ENCODE data around the gene UCP2.
A peak's percentile ranks its signal among the peaks of the same experiment; 100 is the strongest.

The UCP2 gene

DNA sequence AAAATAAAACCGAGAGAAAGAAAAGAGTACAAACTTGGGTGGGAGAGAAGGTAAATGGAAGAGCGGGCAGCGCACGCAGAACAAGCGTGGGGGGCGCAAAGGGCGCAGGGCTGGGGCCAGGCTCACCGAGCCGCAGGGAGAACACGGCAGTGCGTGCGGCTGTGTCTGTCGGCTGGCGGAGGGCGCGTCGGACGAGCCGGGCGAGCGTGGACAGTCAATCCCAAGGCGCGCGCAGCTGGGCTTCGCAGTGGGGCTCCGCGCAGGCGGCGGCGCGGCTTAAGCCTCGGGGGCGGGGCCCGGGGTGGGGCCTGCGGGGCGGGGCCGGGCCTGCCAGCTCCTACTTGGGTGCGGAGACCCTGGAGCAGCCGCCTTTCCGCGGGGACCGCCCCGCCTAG, at the start of gene UCP2:
Gene UCP2, minus strand, starts transcription at position 249 of the 395 bp plus-strand sequence. CDS start 4,465 bp downstream, outside the sequence.
- DNase-seq (ENCODE audit: low read depth in 1 of 2, low spot score in 1 of 2) = peak; percentile 67 to 73

DNA sequence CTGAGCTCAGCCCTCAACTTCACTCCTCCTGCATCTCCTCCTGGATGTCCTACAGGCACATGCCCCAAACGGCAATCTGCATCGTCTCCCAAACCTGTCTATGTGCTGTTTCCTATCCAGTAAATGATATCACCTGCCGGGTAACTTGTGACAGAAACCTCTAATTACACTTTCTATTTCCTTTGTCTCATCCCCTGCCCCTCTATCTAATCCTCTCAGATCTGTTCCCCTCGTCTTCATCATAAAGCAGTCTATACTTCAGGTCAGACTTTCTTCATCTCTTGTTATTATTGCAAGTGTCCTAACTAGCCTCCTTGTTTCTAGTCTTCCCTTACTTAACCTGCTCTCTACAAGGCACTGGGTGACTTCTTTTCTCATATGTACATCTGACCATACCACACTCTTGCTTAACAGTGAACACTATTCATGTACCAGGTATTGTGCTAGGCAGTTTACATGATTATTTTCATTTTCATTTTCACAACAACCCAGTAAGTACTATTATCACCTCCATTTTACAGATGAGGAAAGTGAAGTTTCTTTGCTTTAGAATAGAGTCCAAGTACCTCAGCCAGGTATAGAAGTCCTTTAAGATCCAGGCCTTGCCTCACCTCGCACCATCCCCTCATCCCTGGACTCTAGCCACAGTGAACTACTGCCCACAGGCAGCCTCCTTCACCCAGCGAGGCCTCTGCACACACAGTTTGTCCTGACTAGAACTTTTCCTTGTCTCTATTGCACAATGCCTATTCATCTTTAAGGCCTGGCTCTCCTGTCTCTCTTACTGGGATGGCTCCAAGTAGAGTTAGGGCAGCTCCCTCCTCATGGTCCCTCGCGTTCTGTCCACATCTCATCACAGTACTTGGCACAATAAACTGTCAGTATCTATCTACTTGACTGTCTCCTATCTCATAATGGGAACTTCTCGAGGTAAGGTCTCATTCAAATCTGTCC, 48.4 kb upstream of the UCP2 start:
- no peak for DNase-seq (ENCODE audit: low read depth in 1 of 2, low spot score in 1 of 2)

DNA sequence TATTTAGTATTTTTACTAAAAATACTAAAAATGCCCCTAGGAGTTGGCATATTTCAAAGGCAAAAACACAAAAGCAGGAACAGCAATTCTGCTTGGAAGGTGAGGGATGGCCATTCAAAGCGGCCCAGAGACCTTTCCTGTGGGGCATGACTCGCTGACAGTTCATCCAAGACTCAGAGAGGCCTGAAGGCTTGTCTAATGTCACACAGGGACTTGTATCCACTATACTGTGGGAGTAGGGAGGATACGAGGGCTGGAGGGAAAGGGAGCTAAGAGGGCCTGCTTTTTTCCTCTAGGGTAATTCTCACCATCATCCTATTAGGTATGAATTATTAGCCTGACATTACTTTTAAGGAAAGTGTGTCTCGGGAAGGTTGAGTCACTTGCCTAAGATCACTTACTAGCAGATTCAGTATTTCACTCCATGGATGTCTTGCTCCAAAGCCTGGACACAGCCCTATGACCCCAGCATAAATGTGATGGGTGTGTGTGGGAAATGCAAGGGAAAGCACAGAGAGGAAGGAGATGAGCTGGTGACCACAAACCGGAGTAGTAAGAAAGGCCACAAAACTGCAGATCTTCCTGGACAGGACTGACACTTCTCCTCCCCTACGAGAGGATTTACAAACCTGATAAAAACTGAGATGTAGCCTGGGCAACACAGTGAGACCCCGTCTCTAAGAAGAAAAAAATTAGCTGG, 43.0 kb upstream of the UCP2 start:
- no peak for DNase-seq (ENCODE audit: low read depth in 1 of 2, low spot score in 1 of 2)

GRCh38 chr11:74024261-74025029, 41.8 kb upstream of the UCP2 start:
- DNase-seq (ENCODE audit: low read depth in 1 of 2, low spot score in 1 of 2) = no peak

- DNase-seq (ENCODE audit: low read depth in 1 of 2, low spot score in 1 of 2) = no peak
Measured at GRCh38 chr11:74023276-74023675, 40.6 kb upstream of the UCP2 start.

- DNase-seq (ENCODE audit: low read depth in 1 of 2, low spot score in 1 of 2) = no peak
Measured at GRCh38 chr11:74022546-74022945, 39.9 kb upstream of the UCP2 start.

DNA sequence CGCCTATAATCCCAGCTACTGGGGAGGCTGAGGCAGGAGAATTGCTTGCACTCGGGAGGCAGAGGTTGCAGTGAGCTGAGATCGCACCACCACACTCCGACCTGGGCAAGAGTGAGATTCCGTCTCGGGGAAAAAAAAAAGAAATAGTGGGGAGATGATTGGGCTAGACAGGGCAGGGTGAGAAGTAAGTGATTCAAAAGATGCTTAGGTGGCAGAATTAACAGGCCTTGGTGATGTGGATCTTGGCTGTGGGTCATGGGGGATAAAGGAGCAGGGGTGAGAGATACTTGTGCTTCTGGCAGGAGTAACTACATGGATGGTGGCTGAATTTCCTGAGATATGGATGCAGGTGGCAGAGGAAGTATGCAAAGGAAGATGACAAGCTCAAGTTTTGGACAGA, 39.4 kb upstream of the UCP2 start:
- DNase-seq (ENCODE audit: low read depth in 1 of 2, low spot score in 1 of 2) = no peak

DNA sequence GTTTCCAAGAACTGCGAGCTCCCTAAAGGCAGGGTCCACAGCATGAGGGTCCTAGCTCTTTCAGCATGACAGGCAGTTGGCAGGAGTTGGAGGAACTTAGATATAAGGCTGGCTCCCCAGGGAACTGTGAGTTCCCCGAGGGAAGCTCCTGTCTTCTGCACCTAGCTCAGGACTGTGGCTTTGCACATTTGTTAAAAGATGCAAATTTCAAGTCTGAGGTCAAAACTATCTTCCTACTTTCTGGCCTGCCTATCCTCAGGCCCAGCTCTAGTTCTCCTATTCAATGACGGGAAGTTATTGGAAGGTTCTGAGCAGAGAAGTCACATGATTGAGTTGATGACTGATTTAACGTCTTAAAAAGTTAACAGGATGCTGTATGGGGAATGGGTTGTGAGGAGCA, 37.9 kb upstream of the UCP2 start:
- DNase-seq (ENCODE audit: low read depth in 1 of 2, low spot score in 1 of 2) = no peak

- DNase-seq (ENCODE audit: low read depth in 1 of 2, low spot score in 1 of 2) = peak in 1 of 2 donors; percentile 39
Measured at GRCh38 chr11:74019860-74020259, 37.2 kb upstream of the UCP2 start.

- DNase-seq (ENCODE audit: low read depth in 1 of 2, low spot score in 1 of 2) = no peak
Measured at GRCh38 chr11:74019104-74019738, 36.6 kb upstream of the UCP2 start.

- DNase-seq (ENCODE audit: low read depth in 1 of 2, low spot score in 1 of 2) = no peak
Measured at GRCh38 chr11:74018331-74019005, 35.8 kb upstream of the UCP2 start.

DNA sequence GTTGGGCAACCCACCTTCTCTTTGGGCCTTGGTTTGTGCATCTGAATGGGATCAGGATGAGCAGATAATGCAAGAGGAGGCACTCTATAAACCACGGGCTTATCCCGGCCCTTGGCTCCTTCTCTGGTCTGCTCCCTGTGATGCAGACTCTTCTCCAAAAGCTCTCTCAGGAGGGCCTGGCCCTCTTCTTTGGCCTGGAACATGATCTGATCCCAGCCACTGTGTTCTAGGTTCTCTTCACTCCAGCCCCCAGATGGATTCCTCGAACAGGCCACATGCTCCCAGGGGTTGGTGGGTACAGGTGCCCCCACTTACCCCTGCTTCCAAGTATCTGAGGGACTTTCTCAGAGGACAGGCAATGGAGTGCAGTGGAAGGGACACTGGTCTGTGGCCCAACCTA, 35.0 kb upstream of the UCP2 start:
- DNase-seq (ENCODE audit: low read depth in 1 of 2, low spot score in 1 of 2) = no peak

DNA sequence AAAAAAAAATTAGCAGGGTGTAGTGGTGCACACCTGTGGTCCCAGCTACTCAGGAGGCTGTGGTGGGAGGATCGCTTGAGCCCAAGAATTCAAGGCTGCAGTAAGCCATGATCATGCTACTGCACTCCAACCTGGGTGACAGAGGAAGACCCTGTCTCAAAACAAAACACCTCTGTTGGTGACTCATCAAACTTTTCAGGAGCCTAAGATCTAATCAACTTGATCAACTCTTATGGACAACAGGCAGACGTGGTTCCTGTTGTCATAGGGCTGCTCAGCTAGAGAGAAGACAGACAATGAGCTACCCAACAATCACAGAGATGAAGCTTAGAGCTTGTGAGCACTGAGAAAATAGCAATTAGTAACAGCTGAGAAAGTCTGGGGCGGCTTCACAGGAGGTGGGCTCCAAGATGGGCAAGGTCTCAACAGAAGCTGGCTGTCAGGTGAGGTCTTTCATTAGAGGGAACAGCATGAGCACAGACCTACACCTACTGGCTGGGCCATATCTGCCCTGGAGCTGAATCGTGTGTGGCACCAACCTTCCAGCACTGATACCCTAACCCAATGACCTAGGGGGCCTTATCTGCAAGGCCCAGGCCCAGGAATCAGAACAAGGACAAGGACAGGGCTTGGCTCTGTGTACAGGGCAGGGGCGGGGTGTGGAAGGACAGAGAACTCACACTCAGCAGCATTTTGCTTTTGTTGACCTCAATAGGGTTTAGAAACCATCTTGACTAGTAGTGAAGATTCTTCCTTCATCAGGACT, 33.5 kb upstream of the UCP2 start:
- DNase-seq (ENCODE audit: low read depth in 1 of 2, low spot score in 1 of 2) = no peak

- no peak for DNase-seq (ENCODE audit: low read depth in 1 of 2, low spot score in 1 of 2)
Measured at GRCh38 chr11:74014880-74015279, 32.2 kb upstream of the UCP2 start.

DNA sequence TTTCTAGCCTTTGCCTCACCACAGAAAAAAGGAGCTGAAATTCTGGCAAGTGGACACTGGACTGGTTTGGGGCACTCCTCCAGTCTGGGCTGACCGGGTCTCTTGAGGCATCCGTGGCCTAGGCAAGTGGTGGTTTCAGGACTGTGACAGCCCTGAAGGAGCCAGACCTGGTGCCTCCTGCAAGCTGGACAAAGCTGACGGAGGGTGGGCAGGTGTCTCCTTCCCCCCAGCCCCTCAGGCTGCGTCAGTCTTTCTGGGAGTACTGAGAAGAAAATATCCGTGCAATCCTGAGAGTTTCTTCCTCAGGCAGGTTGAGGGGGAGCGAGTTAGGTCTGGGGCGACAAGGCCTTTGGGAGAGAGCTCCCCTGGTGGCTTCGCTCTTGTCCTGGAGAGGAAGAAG, 30.5 kb upstream of the UCP2 start:
- DNase-seq (ENCODE audit: low read depth in 1 of 2, low spot score in 1 of 2) = no peak

GRCh38 chr11:74012074-74012809, 29.6 kb upstream of the UCP2 start:
- no peak for DNase-seq (ENCODE audit: low read depth in 1 of 2, low spot score in 1 of 2)

GRCh38 chr11:74011360-74012073, 28.9 kb upstream of the UCP2 start:
- DNase-seq (ENCODE audit: low read depth in 1 of 2, low spot score in 1 of 2) = no peak
